ENCODE results near the gene MYO9A.

- TF ChIP-seq YY1 (IDR thresholded peaks at IDR 0.05; ENCODE audit: insufficient read depth, insufficient read length): no peak
- no peak for TF ChIP-seq ZNF274 (IDR thresholded peaks at IDR 0.05; ENCODE audit: low read depth, low read length)
- TF ChIP-seq SUZ12 (IDR thresholded peaks at IDR 0.05; ENCODE audit: extremely low read depth, insufficient read depth, insufficient read length): no peak
Observed at GRCh38 chr15:72068856-72069255, 49.1 kb downstream of the MYO9A start.

All from NT2/D1 (cell line).